OCI-LY1 (cell line): ENCODE measurements around the gene P2RY11.

Experiments
- H2AFZ ChIP-seq: fragments of 200-600 bp; sonication (generic), shearing (Covaris generic); 2 replicates; pipeline ENCODE4 v1.6.0; 2014; ENCODE audit warnings: antibody characterized with exemption, mild to moderate bottlenecking, low read length
- H3F3A ChIP-seq: fragments of 200-600 bp; sonication (generic), shearing (Covaris generic); 2 replicates; pipeline ENCODE4 v1.6.0; 2014; ENCODE audit warnings: mild to moderate bottlenecking, antibody characterized with exemption, low read length, moderate library complexity; ENCODE audit not compliant: insufficient read depth
- H3K27ac ChIP-seq: fragments of 200-600 bp; sonication (generic); 2 replicates; pipeline ENCODE4 v1.5.1; 2014; ENCODE audit warnings: low read length, mixed run types, mild to moderate bottlenecking, low read depth; ENCODE audit not compliant: poor library complexity, severe bottlenecking
- H3K27me3 ChIP-seq: fragments of 200-600 bp; sonication (generic); 2 replicates; pipeline ENCODE4 v1.6.0; 2014; ENCODE audit warnings: antibody characterized with exemption, mild to moderate bottlenecking, low read length, moderate library complexity; ENCODE audit not compliant: insufficient read depth
- H3K36me3 ChIP-seq: fragments of 200-600 bp; sonication (generic); 2 replicates; pipeline ENCODE4 v1.6.1; 2014; ENCODE audit warnings: mild to moderate bottlenecking, antibody characterized with exemption, low read length, moderate library complexity, mixed read lengths; ENCODE audit not compliant: insufficient read depth
- H3K4me1 ChIP-seq: fragments of 200-600 bp; sonication (generic); 2 replicates; pipeline ENCODE4 v1.5.1; 2014; ENCODE audit warnings: mild to moderate bottlenecking, low read length, moderate library complexity; ENCODE audit not compliant: insufficient read depth, severe bottlenecking
- H3K4me2 ChIP-seq: fragments of 200-600 bp; sonication (generic), shearing (Covaris generic); 2 replicates; pipeline ENCODE4 v1.6.1; 2014; ENCODE audit warnings: low read length
- H3K4me3 ChIP-seq: fragments of 200-600 bp; sonication (generic); 2 replicates; pipeline ENCODE4 v1.5.1; 2014; ENCODE audit warnings: low read length, low read depth, mild to moderate bottlenecking, mixed read lengths; ENCODE audit not compliant: poor library complexity, severe bottlenecking
- H3K79me2 ChIP-seq: fragments of 200-600 bp; shearing (Covaris generic); 2 replicates; pipeline ENCODE4 v1.6.1; 2016; ENCODE audit warnings: mixed run types, low read length, mixed read lengths; ENCODE audit not compliant: insufficient read depth
- H3K9ac ChIP-seq: fragments of 200-600 bp; sonication (generic), shearing (Covaris generic); 2 replicates; pipeline ENCODE4 v1.6.1; 2014; ENCODE audit warnings: mild to moderate bottlenecking, low read length, mixed read lengths
- H3K9me2 ChIP-seq: fragments of 200-600 bp; sonication (generic), shearing (Covaris generic); 2 replicates; pipeline ENCODE4 v1.6.1; 2014; ENCODE audit warnings: low read depth, mild to moderate bottlenecking, low read length, mixed read lengths
- H3K9me3 ChIP-seq: fragments of 200-600 bp; shearing (Covaris generic); 2 replicates; pipeline ENCODE4 v1.6.1; 2014; ENCODE audit warnings: low read length, mixed read lengths
- H4K20me1 ChIP-seq: fragments of 200-600 bp; sonication (generic), shearing (Covaris generic); 2 replicates; pipeline ENCODE4 v1.6.0; 2016; ENCODE audit warnings: mild to moderate bottlenecking, low read length; ENCODE audit not compliant: insufficient read depth
- EZH2 ChIP-seq: fragments of 200-600 bp; sonication (generic), shearing (Covaris generic); IDR thresholded peaks from 2 replicates; pipeline ENCODE4 v1.8.0; 2017; ENCODE audit warnings: borderline replicate concordance, mixed run types, mild to moderate bottlenecking, antibody characterized with exemption, low read length, moderate library complexity, mixed read lengths
- TF ChIP-seq, protein P1 (sequence below): fragments of 200-600 bp; sonication (generic), shearing (Covaris generic); IDR thresholded peaks from 2 replicates; pipeline ENCODE4 v1.5.1; 2017; ENCODE audit warnings: mild to moderate bottlenecking, antibody characterized with exemption, low read length, moderate library complexity, mixed read lengths

The P2RY11 gene

DNA sequence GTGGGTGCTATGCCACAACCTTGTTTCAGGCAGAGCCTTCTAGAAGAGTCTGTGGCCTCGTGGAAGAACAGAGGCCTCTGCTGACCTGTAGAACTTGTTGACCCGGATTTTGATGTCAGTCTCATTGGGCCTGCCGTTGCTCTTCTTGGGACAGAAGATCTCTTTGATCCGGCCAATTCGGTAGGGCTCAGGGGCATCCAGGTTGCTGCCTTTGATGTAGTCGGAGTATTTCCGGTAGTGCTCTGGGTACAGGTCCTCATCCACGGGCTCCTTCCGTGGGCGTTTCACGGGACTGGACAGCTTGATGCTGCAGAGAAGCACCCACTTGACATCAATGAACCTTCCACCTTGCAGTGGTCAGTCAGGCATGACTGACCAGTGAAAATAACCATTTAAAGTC, 32.2 kb downstream of the P2RY11 start:
- Histone ChIP-seq H3K4me2 (no peak overlapping the region), H3K4me3 (no peak overlapping the region), H2AFZ (no peak overlapping the region), H3K27ac (no peak overlapping the region), H3K9ac (no peak overlapping the region), H3K36me3 (peaks cover 95% of the 10 kb centered on the region), H3F3A (no peaks in the 10 kb centered on the region), H3K9me3 (no peaks in the 10 kb centered on the region), H3K27me3 (no peaks in the 10 kb centered on the region), H3K79me2 (no peaks in the 10 kb centered on the region), H3K4me1 (no peaks in the 10 kb centered on the region), H4K20me1 (no peaks in the 10 kb centered on the region), H3K9me2 (no peaks in the 10 kb centered on the region)
- TF ChIP-seq EZH2: no peak
- TF ChIP-seq, protein P1, sequence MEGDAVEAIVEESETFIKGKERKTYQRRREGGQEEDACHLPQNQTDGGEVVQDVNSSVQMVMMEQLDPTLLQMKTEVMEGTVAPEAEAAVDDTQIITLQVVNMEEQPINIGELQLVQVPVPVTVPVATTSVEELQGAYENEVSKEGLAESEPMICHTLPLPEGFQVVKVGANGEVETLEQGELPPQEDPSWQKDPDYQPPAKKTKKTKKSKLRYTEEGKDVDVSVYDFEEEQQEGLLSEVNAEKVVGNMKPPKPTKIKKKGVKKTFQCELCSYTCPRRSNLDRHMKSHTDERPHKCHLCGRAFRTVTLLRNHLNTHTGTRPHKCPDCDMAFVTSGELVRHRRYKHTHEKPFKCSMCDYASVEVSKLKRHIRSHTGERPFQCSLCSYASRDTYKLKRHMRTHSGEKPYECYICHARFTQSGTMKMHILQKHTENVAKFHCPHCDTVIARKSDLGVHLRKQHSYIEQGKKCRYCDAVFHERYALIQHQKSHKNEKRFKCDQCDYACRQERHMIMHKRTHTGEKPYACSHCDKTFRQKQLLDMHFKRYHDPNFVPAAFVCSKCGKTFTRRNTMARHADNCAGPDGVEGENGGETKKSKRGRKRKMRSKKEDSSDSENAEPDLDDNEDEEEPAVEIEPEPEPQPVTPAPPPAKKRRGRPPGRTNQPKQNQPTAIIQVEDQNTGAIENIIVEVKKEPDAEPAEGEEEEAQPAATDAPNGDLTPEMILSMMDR: no peak

DNA sequence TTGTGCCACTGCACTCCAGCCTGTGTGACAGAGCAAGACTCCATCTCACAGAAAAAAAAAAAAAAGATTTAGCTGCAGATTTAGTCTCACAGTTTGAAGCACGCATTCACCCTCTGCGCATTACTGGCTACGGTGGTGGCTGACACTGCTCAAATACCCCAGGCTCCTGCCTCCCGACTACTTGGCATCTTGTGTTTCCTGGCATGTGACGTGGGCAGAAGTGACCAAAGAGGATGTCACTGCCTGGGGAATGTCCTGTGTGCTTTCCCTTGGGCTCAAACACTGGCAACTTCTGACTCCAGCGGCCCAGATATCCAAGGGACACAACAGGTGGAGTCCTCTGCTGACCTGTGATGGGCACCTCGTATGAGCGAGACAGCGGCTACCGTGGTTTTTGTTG, 32.9 kb downstream of the P2RY11 start:
- Histone ChIP-seq H3K36me3 (peaks cover 94% of the 10 kb centered on the region), H3F3A (no peaks in the 10 kb centered on the region), H3K9me2 (no peaks in the 10 kb centered on the region), H3K79me2 (no peaks in the 10 kb centered on the region), H3K4me3 (no peak overlapping the region), H2AFZ (no peak overlapping the region), H3K27me3 (no peaks in the 10 kb centered on the region), H3K4me2 (no peak overlapping the region), H3K9ac (no peak overlapping the region), H4K20me1 (no peaks in the 10 kb centered on the region), H3K27ac (no peak overlapping the region), H3K4me1 (no peaks in the 10 kb centered on the region), H3K9me3 (no peaks in the 10 kb centered on the region)
- TF ChIP-seq EZH2: no peak
- TF ChIP-seq, protein P1: no peak

DNA sequence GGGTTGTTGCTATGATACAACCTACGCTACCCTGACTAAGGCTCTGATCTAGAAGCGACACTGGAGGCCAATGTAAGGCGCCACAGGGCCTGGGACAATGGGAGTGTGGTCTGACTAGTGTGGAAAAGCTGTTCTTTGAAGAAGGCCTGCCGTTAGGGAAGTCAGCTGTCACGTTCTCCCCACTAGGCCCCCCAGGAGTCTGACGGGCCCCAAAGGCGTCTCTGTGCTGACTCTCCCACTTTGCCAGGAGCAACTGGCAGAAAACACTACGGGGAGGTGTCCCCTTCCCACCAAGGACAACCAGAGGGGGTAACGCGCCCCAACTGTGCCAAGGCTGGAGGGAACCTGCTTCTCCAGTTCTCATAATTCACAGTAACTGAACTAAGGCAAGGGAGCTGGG, 33.5 kb downstream of the P2RY11 start:
- Histone ChIP-seq H3K9ac (no peak overlapping the region), H3K4me2 (no peak overlapping the region), H3K9me3 (no peaks in the 10 kb centered on the region), H3K27ac (no peak overlapping the region), H3K79me2 (no peaks in the 10 kb centered on the region), H3K36me3 (peaks cover 94% of the 10 kb centered on the region), H3K4me3 (no peak overlapping the region), H2AFZ (no peak overlapping the region), H3K9me2 (no peaks in the 10 kb centered on the region), H4K20me1 (no peaks in the 10 kb centered on the region), H3K4me1 (no peaks in the 10 kb centered on the region), H3F3A (no peaks in the 10 kb centered on the region), H3K27me3 (no peaks in the 10 kb centered on the region)
- TF ChIP-seq, protein P1: no peak
- TF ChIP-seq EZH2: no peak
